H1 (cell line): ENCODE data around the gene EMX2. TPM values are rescaled to one million over a fixed set of nuclear protein-coding genes. Genes with fewer than 3 reads are reported as not detected.

Experiments used
- CHD1 ChIP-seq: IDR thresholded peaks from 2 replicates; pipeline ENCODE4 v1.6.1; 2012; ENCODE audit warnings: low read depth, low read length, improper control_type of control experiment
- CHD7 ChIP-seq: fragments of 300-600 bp; sonication (generic); IDR thresholded peaks from 2 replicates; pipeline ENCODE4 v1.7.1; 2012; ENCODE audit warnings: low read length, moderate library complexity, mild to moderate bottlenecking, inconsistent platforms; ENCODE audit not compliant: insufficient replicate concordance
- EGR1 ChIP-seq: IDR thresholded peaks from 2 replicates; pipeline ENCODE4 v1.6.1; 2011; ENCODE audit warnings: low read depth, low read length, borderline replicate concordance
- PHF8 ChIP-seq: fragments of 200-600 bp; sonication (generic); conservative IDR thresholded peaks from 2 replicates; pipeline ENCODE4 v1.7.1; 2012; ENCODE audit warnings: low read depth, mild to moderate bottlenecking, inconsistent platforms, low read length, moderate library complexity
- SIX5 ChIP-seq: IDR thresholded peaks from 2 replicates; pipeline ENCODE4 v1.6.1; 2011; ENCODE audit warnings: mild to moderate bottlenecking, low read depth, low read length
- SP1 ChIP-seq: IDR thresholded peaks from 2 replicates; pipeline ENCODE4 v1.6.1; 2011; ENCODE audit warnings: low read depth, low read length
- SP2 ChIP-seq: IDR thresholded peaks from 2 replicates; pipeline ENCODE4 v1.6.1; 2012; ENCODE audit warnings: mild to moderate bottlenecking, low read length, inconsistent platforms
- SUZ12 ChIP-seq: fragments of 200-600 bp; sonication (generic); IDR thresholded peaks from 2 replicates; pipeline ENCODE4 v1.6.1; 2012; ENCODE audit warnings: mild to moderate bottlenecking, inconsistent platforms, low read length, moderate library complexity, mixed read lengths
- polyA plus RNA-seq, 7 experiments: library from polyadenylated mRNA; depleted of rRNA in 3 of 7; stranded (reverse) in 5 of 7; unstranded in 2 of 7; fragments of >200 nt in 5 of 7; fragments of 200-250 nt in 2 of 7; gene quantifications; 1 replicate in 5 of 7; 2 replicates in 1 of 7; 4 replicates in 1 of 7; pipeline versions ENCODE4 v1.2.1 to v1.2.3, GENCODE V29; 2011 to 2013; ENCODE audit warnings: missing spikeins in 2 of 7, mixed read lengths in 2 of 7
- total RNA-seq: library from RNA; stranded (reverse); fragmentation: NEBNext Ultra II Directional; extraction: Animal tissue kit (Norgen Biotek cat#: 25700); gene quantifications from 2 replicates; pipeline ENCODE4 v1.2.1, GENCODE V29; 2021

EMX2 gene
- total and polyA plus RNA-seq, 2 of the 8 experiments (the other 6 are each of a cell fraction or from before 2014, with no cell fraction given): not detected

GRCh38 chr10:117511601-117512390, 30.8 kb upstream of the EMX2 start (continued):
- TF ChIP-seq CHD7 (no peak), SP2 (no peak), PHF8 (no peak), SIX5 (no peak), CHD1 (no peak), EGR1 (no peak), SUZ12 (no peak), SP1 (no peak)
- TF ChIP-seq, all 59 proteins: peak for 0
